ENCODE results near the gene ARMH3.

Gene ARMH3

DNA sequence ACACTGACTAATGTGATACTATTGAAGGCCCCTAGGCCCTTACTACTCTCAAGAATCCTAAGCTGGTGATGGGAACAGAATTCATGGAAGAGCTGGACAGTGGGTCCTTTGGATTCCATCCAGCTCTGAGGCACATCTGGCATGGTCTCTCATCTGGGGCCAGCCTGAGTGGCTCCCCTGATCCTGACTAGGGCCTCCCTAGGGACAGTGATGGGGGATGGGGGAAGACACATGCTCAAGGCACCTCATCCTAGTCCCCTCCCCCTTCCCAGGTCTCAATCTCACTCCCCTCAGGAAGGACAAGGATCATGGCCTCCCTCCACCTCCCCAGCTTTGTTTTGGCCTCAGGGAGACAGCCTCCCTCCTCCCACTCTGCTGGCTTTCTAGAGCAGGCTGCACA lies 214.1 kb downstream of the ARMH3 start:
- H2AFZ ChIP-seq (ENCODE audit: low read length): no peak overlapping the region
- H3K27me3 ChIP-seq (replicated peaks; ENCODE audit: insufficient read depth, low read length): no peaks in the 10 kb centered on the region
- TF ChIP-seq EZH2phosphoT487 (IDR thresholded peaks at IDR 0.05; ENCODE audit: low read length) (no peak), EZH2 (optimal IDR thresholded peaks at IDR 0.05; ENCODE audit: low read depth, low read length) (no peak)
- TF ChIP-seq, protein P1, sequence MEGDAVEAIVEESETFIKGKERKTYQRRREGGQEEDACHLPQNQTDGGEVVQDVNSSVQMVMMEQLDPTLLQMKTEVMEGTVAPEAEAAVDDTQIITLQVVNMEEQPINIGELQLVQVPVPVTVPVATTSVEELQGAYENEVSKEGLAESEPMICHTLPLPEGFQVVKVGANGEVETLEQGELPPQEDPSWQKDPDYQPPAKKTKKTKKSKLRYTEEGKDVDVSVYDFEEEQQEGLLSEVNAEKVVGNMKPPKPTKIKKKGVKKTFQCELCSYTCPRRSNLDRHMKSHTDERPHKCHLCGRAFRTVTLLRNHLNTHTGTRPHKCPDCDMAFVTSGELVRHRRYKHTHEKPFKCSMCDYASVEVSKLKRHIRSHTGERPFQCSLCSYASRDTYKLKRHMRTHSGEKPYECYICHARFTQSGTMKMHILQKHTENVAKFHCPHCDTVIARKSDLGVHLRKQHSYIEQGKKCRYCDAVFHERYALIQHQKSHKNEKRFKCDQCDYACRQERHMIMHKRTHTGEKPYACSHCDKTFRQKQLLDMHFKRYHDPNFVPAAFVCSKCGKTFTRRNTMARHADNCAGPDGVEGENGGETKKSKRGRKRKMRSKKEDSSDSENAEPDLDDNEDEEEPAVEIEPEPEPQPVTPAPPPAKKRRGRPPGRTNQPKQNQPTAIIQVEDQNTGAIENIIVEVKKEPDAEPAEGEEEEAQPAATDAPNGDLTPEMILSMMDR (IDR thresholded peaks at IDR 0.05; ENCODE audit: low read length): no peak
- H3K79me2 ChIP-seq (ENCODE audit: low read length): no peaks in the 10 kb centered on the region
- no peaks in the 10 kb centered on the region for H3K9me3 ChIP-seq (replicated peaks; ENCODE audit: insufficient read depth, low read length)
- no peak overlapping the region for H3K4me3 ChIP-seq (ENCODE audit: low read length)
- no peak overlapping the region for H3K9ac ChIP-seq (ENCODE audit: low read length)
- no peaks in the 10 kb centered on the region for H3K9me2 ChIP-seq (replicated peaks; ENCODE audit: insufficient read depth, low read length)
- no peaks in the 10 kb centered on the region for H3K4me1 ChIP-seq (ENCODE audit: low read length)
- no peak overlapping the region for H3K4me2 ChIP-seq (ENCODE audit: low read depth, low read length)
- H4K20me1 ChIP-seq (ENCODE audit: insufficient read depth, low read length): no peaks in the 10 kb centered on the region
- DNase-seq: no peak
- no peaks in the 10 kb centered on the region for H3F3A ChIP-seq (ENCODE audit: insufficient read depth, low read length)
- H3K27ac ChIP-seq (ENCODE audit: low read length): no peak overlapping the region
- no peaks in the 10 kb centered on the region for H3K36me3 ChIP-seq (replicated peaks; ENCODE audit: insufficient read depth, low read length)

DNA sequence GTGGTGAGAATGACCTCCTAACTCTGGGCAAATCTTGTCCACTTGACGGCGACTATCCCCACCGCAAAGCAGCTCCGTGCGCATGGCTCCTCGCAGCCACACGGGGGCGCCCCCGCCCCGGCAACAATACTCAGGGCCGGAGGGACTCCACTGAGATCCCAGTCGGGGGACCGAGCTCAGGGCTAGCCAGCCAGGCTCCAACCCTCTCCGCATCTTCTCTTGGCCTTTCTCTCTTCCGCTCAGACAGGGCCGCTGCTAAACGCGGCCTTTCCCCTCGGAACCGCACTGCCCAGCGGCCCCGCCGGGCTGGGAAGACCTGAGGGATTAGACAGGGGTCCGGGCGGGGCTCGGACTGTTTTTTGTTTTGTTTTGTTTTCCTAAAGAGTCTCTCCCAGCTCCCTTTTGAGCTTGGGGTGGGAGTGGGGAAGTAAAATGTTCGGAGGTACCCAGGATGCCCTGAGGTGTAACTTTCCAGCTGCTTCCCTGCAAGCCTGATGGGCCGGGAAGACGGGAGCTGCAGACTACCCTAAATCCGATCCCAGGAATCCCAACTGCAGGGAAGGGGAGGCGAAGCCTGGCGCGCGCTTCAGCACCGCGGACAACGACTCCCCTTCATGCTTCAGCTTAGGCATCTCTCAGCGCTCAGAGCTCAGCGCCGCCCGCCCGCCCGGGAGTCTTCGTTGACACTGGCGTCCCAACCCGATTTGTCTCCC lies 215.1 kb downstream of the ARMH3 start:
- Histone ChIP-seq H3K4me3 (ENCODE audit: low read length) (peak overlapping the region; percentile 64), H4K20me1 (ENCODE audit: insufficient read depth, low read length) (no peaks in the 10 kb centered on the region), H3F3A (ENCODE audit: insufficient read depth, low read length) (no peaks in the 10 kb centered on the region), H3K9ac (ENCODE audit: low read length) (peak overlapping the region; percentile 12; the same call in 1 of the 2 replicates), H2AFZ (ENCODE audit: low read length) (peak overlapping the region; percentile 46), H3K9me3 (replicated peaks; ENCODE audit: insufficient read depth, low read length) (no peaks in the 10 kb centered on the region), H3K4me1 (ENCODE audit: low read length) (no peaks in the 10 kb centered on the region), H3K36me3 (replicated peaks; ENCODE audit: insufficient read depth, low read length) (no peaks in the 10 kb centered on the region), H3K27me3 (replicated peaks; ENCODE audit: insufficient read depth, low read length) (no peaks in the 10 kb centered on the region), H3K4me2 (ENCODE audit: low read depth, low read length) (peak overlapping the region; percentile 94), H3K9me2 (replicated peaks; ENCODE audit: insufficient read depth, low read length) (no peaks in the 10 kb centered on the region), H3K27ac (ENCODE audit: low read length) (no peak overlapping the region), H3K79me2 (ENCODE audit: low read length) (no peaks in the 10 kb centered on the region)
- TF ChIP-seq, protein P1 (IDR thresholded peaks at IDR 0.05; ENCODE audit: low read length): peak; percentile 95
- TF ChIP-seq EZH2phosphoT487 (IDR thresholded peaks at IDR 0.05; ENCODE audit: low read length): no peak
- peak; percentile 83 for DNase-seq

DNA sequence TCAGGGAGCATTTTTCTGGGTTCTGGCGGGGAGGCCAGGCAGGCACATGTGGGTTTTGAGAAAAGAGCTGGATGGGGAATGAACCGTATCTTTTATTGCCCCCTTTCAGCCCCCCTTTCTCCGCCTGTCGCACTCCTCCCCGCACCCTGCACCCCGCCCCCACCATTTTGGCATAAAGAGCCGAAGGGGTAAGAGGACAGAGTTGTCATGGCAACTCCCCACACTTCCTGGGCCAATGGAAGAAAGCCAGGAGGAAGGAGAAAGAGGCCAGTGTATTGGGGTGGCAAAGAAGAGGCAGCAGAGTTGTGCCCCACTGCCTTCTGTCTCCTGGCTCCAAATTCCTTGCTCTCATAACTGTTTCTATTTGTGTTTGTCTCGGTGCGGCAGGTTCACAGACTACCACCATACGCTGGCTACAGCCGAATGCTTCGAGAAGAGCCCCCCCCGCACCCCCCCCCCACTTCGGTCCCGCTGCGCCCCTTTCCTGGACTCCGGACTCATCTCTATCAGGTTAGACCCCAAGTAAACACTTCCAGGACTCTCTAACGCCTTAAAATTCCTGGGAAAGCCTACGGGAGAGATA lies 215.8 kb downstream of the ARMH3 start:
- Histone ChIP-seq H3K9ac (ENCODE audit: low read length) (peak overlapping the region; percentile 36; the same call in 1 of the 2 replicates), H3K4me2 (ENCODE audit: low read depth, low read length) (peak overlapping the region; percentile 94), H3K9me3 (replicated peaks; ENCODE audit: insufficient read depth, low read length) (no peaks in the 10 kb centered on the region), H4K20me1 (ENCODE audit: insufficient read depth, low read length) (no peaks in the 10 kb centered on the region), H3K27ac (ENCODE audit: low read length) (no peak overlapping the region), H3K79me2 (ENCODE audit: low read length) (no peaks in the 10 kb centered on the region), H3K4me3 (ENCODE audit: low read length) (peak overlapping the region; percentile 64), H3F3A (ENCODE audit: insufficient read depth, low read length) (no peaks in the 10 kb centered on the region), H3K27me3 (replicated peaks; ENCODE audit: insufficient read depth, low read length) (no peaks in the 10 kb centered on the region), H3K36me3 (replicated peaks; ENCODE audit: insufficient read depth, low read length) (no peaks in the 10 kb centered on the region), H3K9me2 (replicated peaks; ENCODE audit: insufficient read depth, low read length) (no peaks in the 10 kb centered on the region), H2AFZ (ENCODE audit: low read length) (peak overlapping the region; percentile 46), H3K4me1 (ENCODE audit: low read length) (no peaks in the 10 kb centered on the region)
- DNase-seq: no peak
- TF ChIP-seq EZH2phosphoT487 (IDR thresholded peaks at IDR 0.05; ENCODE audit: low read length) (no peak), EZH2 (optimal IDR thresholded peaks at IDR 0.05; ENCODE audit: low read depth, low read length) (no peak)
- TF ChIP-seq, protein P1 (IDR thresholded peaks at IDR 0.05; ENCODE audit: low read length): no peak
